ENCODE results near the gene TFRC.
"Not testable (repeated sequence)": the region's sequence is repeated elsewhere in the genome, so short reads cannot be mapped to it uniquely, and the experiment has no call there.

- not testable (repeated sequence) for TF ChIP-seq POLR2A, CTCF (IDR thresholded peaks at IDR 0.05)
These were observed 13.1 kb downstream of the TFRC start for GRCh38 chr3:196068812-196069211.
